Skeletal muscle tissue (tissue), 4 donors: ENCODE measurements around the gene SOX6. TPM values are rescaled to one million over a fixed set of nuclear protein-coding genes. Genes with fewer than 3 reads are reported as not detected.

Experiments used
- H3K27ac ChIP-seq: one replicate; pipeline ENCODE4 v1.7.0; 2013; ENCODE audit warnings: mild to moderate bottlenecking, low read depth, low read length, inconsistent platforms
- H3K27me3 ChIP-seq, 3 donors: one replicate each; pipeline ENCODE4 v1.7.0; 2013; ENCODE audit warnings: low read length in 3 of 3; ENCODE audit not compliant: control insufficient read depth in 3 of 3, insufficient read depth in 3 of 3
- H3K36me3 ChIP-seq, 3 donors: one replicate each; pipeline ENCODE4 v1.7.0; 2013; ENCODE audit warnings: low read length in 3 of 3; ENCODE audit not compliant: control insufficient read depth in 3 of 3, insufficient read depth in 3 of 3
- H3K4me1 ChIP-seq, 3 donors: one replicate each; pipeline ENCODE4 v1.7.0; 2013; ENCODE audit warnings: low read length in 3 of 3, mild to moderate bottlenecking in 3 of 3; ENCODE audit not compliant: control insufficient read depth in 3 of 3, insufficient read depth in 3 of 3
- H3K4me3 ChIP-seq, 3 donors: one replicate each; pipeline ENCODE4 v1.7.0; 2013; ENCODE audit warnings: low read length in 3 of 3
- H3K9ac ChIP-seq, 3 donors: one replicate each; pipeline ENCODE4 v1.7.0; 2013; ENCODE audit warnings: low read length in 3 of 3, mild to moderate bottlenecking in 3 of 3, moderate library complexity in 2 of 3, low read depth in 1 of 3
- H3K9me3 ChIP-seq, 3 donors: one replicate each; pipeline ENCODE4 v1.7.0; 2013; ENCODE audit warnings: low read length in 3 of 3; ENCODE audit not compliant: control insufficient read depth in 3 of 3
- total RNA-seq: library from RNA; depleted of rRNA; stranded (reverse); fragments of >200 nt; gene quantifications from one replicate; pipeline ENCODE4 v1.2.3, GENCODE V29; 2014
- donor health status: Osteomylitis.

The SOX6 gene
- total RNA-seq, 1 donor from 2014 or later = 50.1 TPM

DNA sequence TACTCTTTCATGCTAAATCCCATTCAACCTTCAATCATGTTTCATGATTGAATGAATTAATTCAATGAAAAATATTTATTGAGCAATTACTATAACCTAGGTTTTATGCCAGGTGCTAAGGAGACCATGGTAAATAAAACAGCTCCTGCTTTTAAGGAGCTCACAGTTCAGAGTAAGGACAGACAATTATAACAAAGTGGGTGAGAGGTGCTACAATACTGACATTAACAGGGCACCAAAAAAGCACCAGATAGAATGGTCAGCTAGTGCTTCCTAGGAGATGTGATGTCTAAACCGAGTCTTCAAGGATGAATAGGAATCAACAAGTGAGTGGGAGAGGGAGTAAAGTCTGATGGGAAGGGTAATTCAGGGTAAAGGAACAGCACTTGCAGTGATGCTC lies 366.7 kb downstream of the SOX6 start:
- H3K4me1 ChIP-seq = peaks cover 9 to 15% (median 9%) of the 10 kb centered on the region in 3 donors
- H3K9me3 ChIP-seq = no peaks in the 10 kb centered on the region
- no peak overlapping the region for H3K27ac ChIP-seq
- H3K4me3 ChIP-seq = no peak overlapping the region
- no peaks in the 10 kb centered on the region for H3K27me3 ChIP-seq
- peaks cover 0 to 8% (median 2%) of the 10 kb centered on the region in 3 donors for H3K36me3 ChIP-seq
- no peak overlapping the region for H3K9ac ChIP-seq

DNA sequence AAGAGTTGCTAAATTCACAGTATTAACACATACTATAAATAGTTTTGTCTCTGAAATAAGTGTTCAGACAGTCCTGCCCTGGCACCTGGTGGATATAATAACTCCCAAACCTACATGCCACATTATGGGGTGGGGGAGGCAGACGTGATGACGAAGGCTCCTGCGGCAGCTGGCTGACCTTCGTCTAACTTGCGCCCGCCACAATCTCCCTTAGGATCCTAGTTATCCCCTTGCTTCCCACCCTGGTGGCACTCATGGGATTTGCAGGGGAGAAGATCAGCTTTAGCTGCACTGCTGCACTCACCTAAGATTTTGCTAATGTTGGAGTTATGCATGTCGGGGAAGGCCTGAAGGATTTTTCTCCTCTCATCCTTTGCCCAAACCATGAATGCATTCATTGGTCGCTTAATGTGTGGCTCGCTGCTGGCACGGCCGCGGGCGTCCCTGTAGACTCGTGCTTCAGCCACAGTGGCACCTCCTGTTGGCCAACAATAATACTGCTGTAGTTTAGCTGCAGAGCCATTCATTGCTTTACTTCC lies 367.6 kb downstream of the SOX6 start:
- H3K27me3 ChIP-seq = no peaks in the 10 kb centered on the region
- no peaks in the 10 kb centered on the region for H3K9me3 ChIP-seq
- peaks cover 0 to 8% (median 2%) of the 10 kb centered on the region in 3 donors for H3K36me3 ChIP-seq
- no peak overlapping the region for H3K9ac ChIP-seq
- no peak overlapping the region for H3K4me3 ChIP-seq
- peaks cover 9 to 15% (median 9%) of the 10 kb centered on the region in 3 donors for H3K4me1 ChIP-seq
- no peak overlapping the region for H3K27ac ChIP-seq

DNA sequence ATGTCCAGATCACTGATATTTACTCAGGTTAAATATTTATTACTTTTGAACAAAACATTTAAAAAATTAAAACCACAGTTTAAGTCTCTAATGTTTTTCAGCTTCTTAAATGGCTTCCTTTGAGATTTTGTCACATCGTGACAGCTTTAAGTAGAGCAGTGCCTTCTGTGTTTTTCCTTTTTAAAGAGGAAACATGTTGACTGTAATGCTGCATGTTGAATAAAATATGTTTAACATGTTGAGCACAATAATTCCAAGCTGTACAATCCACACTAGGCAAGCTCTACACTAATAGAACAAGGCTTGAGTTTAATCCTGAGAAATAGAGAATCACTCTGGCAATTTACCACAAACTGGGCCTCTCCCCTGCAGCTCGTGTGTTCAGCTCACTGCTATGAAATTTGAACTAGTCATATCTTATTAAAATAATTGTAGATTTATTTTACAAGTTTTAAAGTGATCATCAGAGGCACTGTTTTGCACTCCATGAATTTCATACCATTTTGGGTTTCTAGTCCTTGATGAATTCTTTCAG lies 368.3 kb downstream of the SOX6 start:
- Histone ChIP-seq H3K9ac (no peak overlapping the region), H3K4me3 (no peak overlapping the region), H3K4me1 (peaks cover 6 to 12% (median 9%) of the 10 kb centered on the region in 3 donors), H3K27me3 (no peaks in the 10 kb centered on the region), H3K36me3 (peaks cover 0 to 8% (median 2%) of the 10 kb centered on the region in 3 donors), H3K9me3 (no peaks in the 10 kb centered on the region), H3K27ac (no peak overlapping the region)

DNA sequence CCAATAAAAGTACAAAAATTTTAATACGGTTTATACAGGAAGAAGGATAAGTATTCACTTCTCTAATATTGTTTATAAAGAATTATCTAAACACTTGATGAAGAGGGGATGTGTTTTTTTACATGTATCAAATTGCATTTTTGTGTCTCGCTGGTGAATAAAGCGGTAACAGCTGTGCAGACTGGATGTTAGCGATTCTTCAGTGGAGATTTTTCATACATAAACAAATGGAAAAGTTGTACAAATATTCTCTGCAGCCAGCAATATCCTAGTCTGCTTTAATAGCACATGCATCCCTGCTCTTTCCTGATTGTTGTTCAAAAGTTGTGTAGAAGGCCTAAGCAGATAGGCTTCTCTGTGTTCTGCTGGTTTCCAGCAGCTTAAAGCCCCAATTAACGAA lies 369.3 kb downstream of the SOX6 start:
- Histone ChIP-seq H3K9ac (no peak overlapping the region), H3K9me3 (no peaks in the 10 kb centered on the region), H3K27ac (no peak overlapping the region), H3K27me3 (no peaks in the 10 kb centered on the region), H3K4me3 (no peak overlapping the region), H3K36me3 (peaks cover 0 to 8% (median 2%) of the 10 kb centered on the region in 3 donors), H3K4me1 (peaks cover 6 to 12% (median 9%) of the 10 kb centered on the region in 3 donors)

DNA sequence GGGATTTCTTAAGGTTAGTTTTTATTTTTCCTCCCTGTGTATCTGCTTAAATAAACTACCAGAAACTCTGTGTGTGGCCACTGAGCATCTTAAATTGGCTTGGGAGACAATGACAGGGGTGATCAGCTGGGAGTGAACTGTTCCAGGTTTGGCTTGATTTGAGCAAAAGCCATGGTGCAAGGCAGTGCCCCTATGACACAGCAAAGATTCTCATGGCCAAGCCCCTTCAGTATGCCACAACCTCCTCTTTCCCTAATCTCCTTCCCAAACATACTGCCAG lies 370.5 kb downstream of the SOX6 start:
- H3K9me3 ChIP-seq = no peaks in the 10 kb centered on the region
- peaks cover 0 to 8% (median 2%) of the 10 kb centered on the region in 3 donors for H3K36me3 ChIP-seq
- peaks cover 4 to 8% (median 6%) of the 10 kb centered on the region in 3 donors for H3K4me1 ChIP-seq
- no peak overlapping the region for H3K4me3 ChIP-seq
- H3K27me3 ChIP-seq = no peaks in the 10 kb centered on the region
- no peak overlapping the region for H3K27ac ChIP-seq
- no peak overlapping the region for H3K9ac ChIP-seq

DNA sequence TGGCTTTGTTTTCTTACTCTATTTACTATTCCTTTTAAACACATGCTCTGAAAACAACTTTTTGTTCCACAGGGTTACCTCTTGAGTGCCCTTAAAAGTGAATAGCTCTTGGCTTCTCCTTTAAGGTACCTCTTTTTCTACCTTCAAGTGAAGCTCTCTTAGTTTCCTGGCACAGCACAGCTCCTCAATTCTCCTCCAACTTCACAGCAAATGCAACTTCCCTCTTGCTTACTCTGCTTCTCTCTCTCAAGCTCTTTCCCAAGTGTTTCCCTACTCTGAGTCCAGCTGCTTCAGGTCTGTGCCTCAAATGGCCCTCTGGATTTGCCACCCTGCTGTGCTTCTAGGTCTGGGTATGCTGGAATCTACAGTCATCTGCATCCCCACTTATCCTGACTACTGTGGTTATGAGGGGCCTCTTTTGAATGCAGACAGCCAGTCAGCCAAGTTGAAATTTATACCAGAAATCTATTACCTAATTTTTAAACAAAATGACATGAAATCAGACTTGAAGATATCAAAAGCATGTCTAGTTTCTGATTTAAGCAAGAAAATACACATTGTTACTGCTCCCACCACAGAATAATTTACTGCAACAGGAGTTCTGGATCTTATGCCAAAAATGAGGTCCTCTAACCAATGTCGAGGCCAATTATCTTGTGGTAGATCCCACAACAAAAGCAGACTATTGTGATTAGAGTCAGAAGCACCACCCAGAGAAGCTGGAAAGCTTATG lies 371.1 kb downstream of the SOX6 start:
- Histone ChIP-seq H3K9me3 (no peaks in the 10 kb centered on the region), H3K27me3 (no peaks in the 10 kb centered on the region), H3K27ac (no peak overlapping the region), H3K9ac (no peak overlapping the region), H3K4me3 (no peak overlapping the region), H3K36me3 (peaks cover 0 to 8% (median 2%) of the 10 kb centered on the region in 3 donors), H3K4me1 (peaks cover 4 to 8% (median 6%) of the 10 kb centered on the region in 3 donors)

DNA sequence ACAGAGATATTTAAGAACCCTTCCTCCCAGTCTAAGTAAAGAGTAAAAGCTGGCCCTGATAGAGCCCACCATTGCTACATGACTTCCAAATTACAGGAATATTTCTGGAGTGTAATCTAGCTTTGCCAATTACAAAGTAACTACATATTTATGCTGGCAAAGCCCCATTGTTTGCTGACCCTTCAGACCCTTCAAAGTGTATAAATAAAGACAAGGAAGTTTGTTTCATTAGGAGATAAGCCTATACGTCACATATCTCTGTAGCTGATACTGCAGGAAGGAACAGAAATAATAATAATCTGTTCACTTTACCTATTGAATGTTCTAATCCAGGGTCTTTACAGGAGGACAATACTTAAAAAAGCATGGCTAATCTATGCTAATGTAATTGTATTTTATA lies 375.1 kb downstream of the SOX6 start:
- Histone ChIP-seq H3K27ac (no peak overlapping the region), H3K4me1 (no peaks in the 10 kb centered on the region), H3K4me3 (no peak overlapping the region), H3K36me3 (peaks cover 0 to 8% (median 2%) of the 10 kb centered on the region in 3 donors), H3K27me3 (no peaks in the 10 kb centered on the region), H3K9ac (no peak overlapping the region), H3K9me3 (no peaks in the 10 kb centered on the region)

DNA sequence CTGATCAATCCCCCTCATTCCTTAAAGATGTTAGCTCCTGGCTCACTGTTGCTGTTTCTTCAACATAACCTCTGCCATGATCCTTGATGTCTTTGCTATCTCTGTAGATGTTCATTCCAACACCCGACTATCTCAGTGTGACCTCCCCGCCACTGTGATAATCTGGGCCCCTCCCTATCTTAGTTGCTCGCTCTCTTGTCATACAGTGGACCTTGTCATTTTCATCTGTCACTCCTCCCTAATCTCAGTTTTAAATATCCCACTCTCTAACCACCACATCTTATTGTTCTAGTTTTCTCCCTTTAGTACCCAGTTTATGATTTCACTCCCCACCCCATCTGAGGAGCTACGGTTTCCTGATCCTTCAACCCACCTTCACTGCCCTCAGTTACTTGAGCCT lies 379.2 kb downstream of the SOX6 start:
- Histone ChIP-seq H3K9me3 (no peaks in the 10 kb centered on the region), H3K27ac (no peak overlapping the region), H3K4me1 (no peaks in the 10 kb centered on the region), H3K36me3 (no peaks in the 10 kb centered on the region), H3K27me3 (no peaks in the 10 kb centered on the region), H3K4me3 (no peak overlapping the region), H3K9ac (no peak overlapping the region)

DNA sequence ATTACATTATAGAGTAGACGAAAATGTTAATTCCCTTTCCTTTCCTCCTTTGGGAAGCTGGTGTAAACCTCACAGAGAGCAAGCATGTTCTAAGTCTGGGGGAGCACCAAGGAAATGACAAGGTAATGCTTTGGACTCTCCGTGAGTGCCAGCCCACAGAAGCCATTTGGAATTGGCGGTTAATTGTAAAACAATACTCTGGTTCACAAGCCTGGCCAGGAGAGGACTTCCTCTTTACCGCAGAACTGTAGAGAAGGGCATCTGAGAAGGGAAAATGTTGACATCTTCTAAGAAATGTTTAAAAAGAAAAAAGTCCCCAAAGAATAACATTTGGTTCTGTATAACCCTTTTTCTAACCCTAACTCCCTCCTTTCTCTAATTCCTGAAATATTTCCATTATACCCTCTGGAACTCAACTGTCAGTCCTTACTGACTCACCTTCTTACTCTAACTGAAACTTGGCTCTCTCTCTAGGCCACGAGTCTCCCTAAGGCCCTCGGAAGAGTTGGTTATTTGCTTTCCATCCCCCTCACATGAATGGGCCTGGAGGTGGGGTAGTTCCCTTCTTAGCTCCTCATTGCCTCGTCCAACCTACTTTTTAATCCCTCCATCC lies 379.8 kb downstream of the SOX6 start:
- H3K9ac ChIP-seq = no peak overlapping the region
- H3K27me3 ChIP-seq = no peaks in the 10 kb centered on the region
- no peak overlapping the region for H3K27ac ChIP-seq
- H3K4me3 ChIP-seq = no peak overlapping the region
- H3K36me3 ChIP-seq = no peaks in the 10 kb centered on the region
- H3K9me3 ChIP-seq = no peaks in the 10 kb centered on the region
- H3K4me1 ChIP-seq = no peaks in the 10 kb centered on the region

DNA sequence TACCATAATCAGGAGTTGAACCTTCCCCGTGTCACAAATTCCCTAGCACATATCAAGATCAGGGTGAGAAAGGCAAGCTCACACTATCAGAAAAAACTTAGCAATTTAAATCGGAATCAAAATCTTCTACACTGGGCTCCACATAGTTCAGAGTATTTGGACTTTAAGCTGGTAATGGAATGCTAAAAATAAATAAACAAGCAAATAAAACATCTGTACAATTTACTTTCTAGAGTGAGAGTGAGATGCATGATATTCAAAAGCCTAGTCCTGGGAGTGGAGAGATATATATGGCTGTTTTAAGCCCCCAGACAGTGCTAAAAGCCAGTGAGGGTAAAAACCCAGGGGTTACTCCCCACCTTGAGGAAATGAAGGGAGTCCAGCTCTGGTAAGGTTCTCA lies 380.6 kb downstream of the SOX6 start:
- Histone ChIP-seq H3K4me3 (no peak overlapping the region), H3K4me1 (peaks cover 0 to 7% (median 7%) of the 10 kb centered on the region in 3 donors), H3K9me3 (no peaks in the 10 kb centered on the region), H3K27ac (no peak overlapping the region), H3K9ac (no peak overlapping the region), H3K27me3 (no peaks in the 10 kb centered on the region), H3K36me3 (no peaks in the 10 kb centered on the region)
